IMR-90 (cell line): Measurements from ENCODE around the gene PRSS53. TPM values are rescaled to one million over a fixed set of nuclear protein-coding genes. Genes with fewer than 3 reads are reported as not detected.

ENCODE experiments used
- ATAC-seq: fragments of 200-7000 bp; cut with Tn5 transposase; 2 replicates; pipeline ENCODE4 v1.9.1; 2020; ENCODE audit warnings: low read depth, mild to moderate bottlenecking, moderate library complexity
- BruUV-seq: library from RNA; stranded (reverse); fragments of 400-500 nt; replicated peaks from 2 replicates; lab custom pipeline; 2021; lab: Mats Ljungman, UMichigan
- CTCF ChIA-PET: fragments of 300-600 bp; formaldehyde crosslinking; extraction: SDS; loops from one replicate; lab custom pipeline; 2021; ENCODE audit warnings: antibody characterized with exemption; lab: Yijun Ruan, JAX
- POLR2A ChIA-PET: fragments of 300-600 bp; sonication (Branson Sonifier 250); formaldehyde crosslinking; loops from one replicate; lab custom pipeline; 2022; ENCODE audit warnings: antibody characterized with exemption; ENCODE audit not compliant: unreplicated experiment; lab: Charles Lee
- DNase-seq: peaks from one replicate; pipeline ENCODE4 v3.0.0; 2013
- H2AFZ ChIP-seq: replicated peaks from 2 replicates; pipeline ENCODE3; 2013; ENCODE audit warnings: low read length, mild to moderate bottlenecking; ENCODE audit not compliant: poor library complexity
- H2AK5ac ChIP-seq: 2 replicates; pipeline ENCODE4 v1.6.1; 2013; ENCODE audit warnings: low read depth, low read length, inconsistent platforms
- H2AK9ac ChIP-seq: replicated peaks from 2 replicates; pipeline ENCODE3; 2013; ENCODE audit warnings: mild to moderate bottlenecking, low read depth, low read length, moderate library complexity; ENCODE audit not compliant: poor library complexity
- H2BK120ac ChIP-seq: 2 replicates; pipeline ENCODE4 v1.6.1; 2013; ENCODE audit warnings: low read depth, low read length, inconsistent platforms
- H2BK15ac ChIP-seq: 3 replicates; pipeline ENCODE4 v1.6.1; 2013; ENCODE audit warnings: low read depth, low read length, inconsistent platforms
- H2BK20ac ChIP-seq: 2 replicates; pipeline ENCODE4 v1.6.1; 2013; ENCODE audit warnings: low read depth, mild to moderate bottlenecking, inconsistent platforms, low read length, moderate library complexity
- H2BK5ac ChIP-seq: 2 replicates; pipeline ENCODE4 v1.6.1; 2013; ENCODE audit warnings: mild to moderate bottlenecking, low read depth, low read length, inconsistent platforms; ENCODE audit not compliant: poor library complexity, severe bottlenecking
- H3K14ac ChIP-seq: replicated peaks from 2 replicates; pipeline ENCODE4 v1.6.1; 2013; ENCODE audit warnings: low read depth, low read length, inconsistent platforms
- H3K18ac ChIP-seq: 2 replicates; pipeline ENCODE4 v1.6.1; 2013; ENCODE audit warnings: low read depth, low read length, control low read depth
- H3K23ac ChIP-seq: 2 replicates; pipeline ENCODE4 v1.6.1; 2013; ENCODE audit warnings: low read depth, low read length, inconsistent platforms
- H3K27ac ChIP-seq: 2 replicates; pipeline ENCODE4 v1.5.1; 2013; ENCODE audit warnings: mild to moderate bottlenecking, control low read depth, low read length; ENCODE audit not compliant: insufficient read depth
- H3K27me3 ChIP-seq: 2 replicates; pipeline ENCODE4 v1.6.1; 2013; ENCODE audit warnings: low read length; ENCODE audit not compliant: control insufficient read depth, insufficient read depth
- H3K36me3 ChIP-seq: 2 replicates; pipeline ENCODE4 v1.6.1; 2013; ENCODE audit warnings: low read length, mixed read lengths; ENCODE audit not compliant: control insufficient read depth, insufficient read depth
- H3K4ac ChIP-seq: 2 replicates; pipeline ENCODE4 v1.6.1; 2013; ENCODE audit warnings: low read depth, low read length, inconsistent platforms
- H3K4me1 ChIP-seq: 2 replicates; pipeline ENCODE4 v1.6.1; 2013; ENCODE audit warnings: low read length, mixed read lengths; ENCODE audit not compliant: control insufficient read depth, insufficient read depth
- H3K4me2 ChIP-seq: 2 replicates; pipeline ENCODE4 v1.6.1; 2013; ENCODE audit warnings: low read depth, mild to moderate bottlenecking, control low read depth, low read length, moderate library complexity
- H3K4me3 ChIP-seq: 2 replicates; pipeline ENCODE4 v1.5.1; 2013; ENCODE audit warnings: low read depth, mild to moderate bottlenecking, control low read depth, low read length, moderate library complexity; ENCODE audit not compliant: insufficient read depth
- H3K56ac ChIP-seq: 2 replicates; pipeline ENCODE4 v1.6.1; 2013; ENCODE audit warnings: low read length, inconsistent platforms; ENCODE audit not compliant: insufficient read depth; ENCODE audit errors: extremely low read depth
- H3K79me1 ChIP-seq, 2 experiments: 2 replicates each; pipeline ENCODE4 v1.6.1; 2013; ENCODE audit warnings: low read length in 2 of 2, inconsistent platforms in 1 of 2, low read depth in 1 of 2
- H3K9ac ChIP-seq: 2 replicates; pipeline ENCODE4 v1.6.1; 2013; ENCODE audit warnings: low read depth, low read length, control low read depth
- H3K9me1 ChIP-seq: 2 replicates; pipeline ENCODE4 v1.6.1; 2013; ENCODE audit warnings: low read length, inconsistent platforms; ENCODE audit not compliant: insufficient read depth
- H3K9me3 ChIP-seq: 2 replicates; pipeline ENCODE4 v1.6.1; 2013; ENCODE audit warnings: low read length; ENCODE audit not compliant: control insufficient read depth, insufficient read depth
- H4K20me1 ChIP-seq: 2 replicates; pipeline ENCODE4 v1.6.1; 2013; ENCODE audit warnings: low read length, inconsistent platforms; ENCODE audit not compliant: insufficient read depth
- H4K5ac ChIP-seq: 2 replicates; pipeline ENCODE4 v1.6.1; 2013; ENCODE audit warnings: mild to moderate bottlenecking, low read depth, low read length, control low read depth
- H4K8ac ChIP-seq, 2 experiments: 2 replicates each; pipeline ENCODE4 v1.6.1; 2013; ENCODE audit warnings: low read depth in 2 of 2, low read length in 2 of 2, control low read depth in 1 of 2, inconsistent platforms in 1 of 2
- H4K91ac ChIP-seq: 2 replicates; pipeline ENCODE4 v1.6.1; 2013; ENCODE audit warnings: low read depth, low read length, inconsistent platforms; ENCODE audit not compliant: insufficient read depth
- CHD1 ChIP-seq: IDR thresholded peaks from 2 replicates; pipeline ENCODE4 v1.6.1; 2012; ENCODE audit warnings: low read depth, low read length, improper control_type of control experiment
- MAFK ChIP-seq: IDR thresholded peaks from 2 replicates; pipeline ENCODE4 v1.6.1; 2012; ENCODE audit warnings: low read depth, low read length, improper control_type of control experiment
- WGBS, 2 experiments: methylation state at CpG; one replicate each; pipeline versions ENCODE4 v1.1.5 to v1.1.7; 2013; ENCODE audit warnings: missing lambda C conversion rate in 2 of 2; ENCODE audit not compliant: insufficient read length in 1 of 2; ENCODE audit errors: extremely low coverage in 2 of 2; 5-methylcytosine and 5-hydroxymethylcytosine counted together
- dilution Hi-C: fragments of 300-500 bp; cut with HindIII; formaldehyde crosslinking; loops from one replicate; pipeline ENCODE4 v1.14.3; 2018; ENCODE audit warnings: low sequenced_read_pairs; ENCODE audit not compliant: unreplicated experiment
- in situ Hi-C: fragments of 300-500 bp; cut with MboI; formaldehyde crosslinking; loops from 3 replicates; pipeline ENCODE4 v1.14.3; 2019; ENCODE audit warnings: low sequenced_read_pairs, inconsistent platforms, mixed read lengths
- intact Hi-C: fragments of 100-400 bp; cut with micrococcal nuclease; formaldehyde crosslinking; loops from 2 replicates; pipeline ENCODE4 v1.10.0; 2022
- polyA plus RNA-seq, 3 experiments: library from polyadenylated mRNA; depleted of rRNA; stranded (reverse); fragments of >200 nt; gene quantifications; 2 replicates each; pipeline ENCODE4 v1.2.3, GENCODE V29; 2012; ENCODE audit warnings: low replicate concordance in 1 of 3
- total RNA-seq: library from RNA; depleted of rRNA; stranded (reverse); fragments of >200 nt; gene quantifications from 2 replicates; pipeline ENCODE4 v1.2.3, GENCODE V29; 2012
- TF ChIP-seq, protein P1 (sequence below): fragments of 150-350 bp; IDR thresholded peaks from 2 replicates; pipeline ENCODE4 v1.6.1; 2017; ENCODE audit warnings: mild to moderate bottlenecking, antibody characterized with exemption, low read length, low read depth

The PRSS53 gene
- total and polyA plus RNA-seq, 2 of the 4 experiments (the other 2 are of a cell fraction) = 0.72 to 5.9 TPM

DNA sequence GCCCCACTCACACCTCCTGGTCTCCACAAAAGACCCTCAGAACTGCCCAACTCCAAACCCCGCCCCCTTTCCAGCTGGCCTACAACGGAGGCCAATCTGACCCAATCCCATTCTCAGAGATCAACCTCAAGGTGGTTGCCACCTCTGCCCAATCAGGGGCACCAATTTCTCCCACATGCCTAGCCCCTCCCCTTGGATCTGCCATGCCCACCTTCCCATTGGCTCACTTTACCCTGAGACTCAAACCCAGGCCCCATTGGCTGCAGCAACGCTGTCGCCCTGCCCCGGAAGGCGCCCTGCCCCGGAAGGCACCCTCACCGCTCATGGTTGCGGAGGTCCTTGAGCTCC, 25.3 kb downstream of the PRSS53 start:
- DNase-seq (no peak), ATAC-seq (no peak)
- peak overlapping the region; percentile 100 for H2AK9ac ChIP-seq
- CTCF ChIA-PET = interaction anchor here (0.6 kb wide), 2 partner anchors 11 to 132 kb away, joined by 3 to 5 read pairs; no protein-coding TSS in a partner anchor
- H3K36me3 ChIP-seq = peaks cover 22% of the 10 kb centered on the region
- BruUV-seq = no TSS peak
- in situ Hi-C loops (no loop called here), intact Hi-C loops (no loop called here), dilution Hi-C loops (no loop called here)
- H3K4me1 ChIP-seq = peaks cover 12% of the 10 kb centered on the region
- H4K20me1 ChIP-seq = no peaks in the 10 kb centered on the region; the same call in 1 of the 2 replicates
- no peak overlapping the region for H2BK20ac ChIP-seq
- peak overlapping the region; percentile 38; the same call in 1 of the 2 replicates for H2BK120ac ChIP-seq
- H3K4ac ChIP-seq = peak overlapping the region; percentile 100
- WGBS, 2 experiments = 98% methylated on average over 8 of the region's 9 CpGs; no CpG with 5 or more reads in 1 of the 2 experiments
- H2AK5ac ChIP-seq = peak overlapping the region; percentile 99; the same call in 1 of the 2 replicates
- no peak overlapping the region for H2AFZ ChIP-seq
- H4K91ac ChIP-seq = no peak overlapping the region; the same call in 1 of the 2 replicates
- peaks cover 32 to 61% of the 10 kb centered on the region in 2 experiments; a peak in 3 of 4 replicates for H3K79me1 ChIP-seq
- H3K9me1 ChIP-seq = peaks cover 21% of the 10 kb centered on the region
- H3K14ac ChIP-seq = no peak overlapping the region; the same call in 1 of the 2 replicates
- H3K9ac ChIP-seq = no peak overlapping the region
- POLR2A ChIA-PET = no interaction called here
- no peak overlapping the region for H3K4me2 ChIP-seq
- H3K27ac ChIP-seq = no peak overlapping the region
- H3K9me3 ChIP-seq = no peaks in the 10 kb centered on the region
- 0 out of 2 replicates have a peak overlapping the region, but pooled peaks have one; percentile 0 for H4K5ac ChIP-seq
- TF ChIP-seq, protein P1, sequence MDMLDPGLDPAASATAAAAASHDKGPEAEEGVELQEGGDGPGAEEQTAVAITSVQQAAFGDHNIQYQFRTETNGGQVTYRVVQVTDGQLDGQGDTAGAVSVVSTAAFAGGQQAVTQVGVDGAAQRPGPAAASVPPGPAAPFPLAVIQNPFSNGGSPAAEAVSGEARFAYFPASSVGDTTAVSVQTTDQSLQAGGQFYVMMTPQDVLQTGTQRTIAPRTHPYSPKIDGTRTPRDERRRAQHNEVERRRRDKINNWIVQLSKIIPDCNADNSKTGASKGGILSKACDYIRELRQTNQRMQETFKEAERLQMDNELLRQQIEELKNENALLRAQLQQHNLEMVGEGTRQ = no peak
- TF ChIP-seq MAFK = no peak
- TF ChIP-seq CHD1 = no peak
- 0 out of 4 replicates have a peak overlapping the region, but pooled peaks of 1 of the 2 experiments have one; percentile 53 for H4K8ac ChIP-seq
- peak overlapping the region; percentile 77 for H2BK5ac ChIP-seq
- no peak overlapping the region for H3K4me3 ChIP-seq
- no peak overlapping the region for H3K18ac ChIP-seq
- H2BK15ac ChIP-seq = no peak overlapping the region
- H3K27me3 ChIP-seq = no peaks in the 10 kb centered on the region
- no peak overlapping the region for H3K56ac ChIP-seq
- H3K23ac ChIP-seq = no peak overlapping the region
